GM12878 (cell line): ENCODE data around the gene FRMD3. TPM values are rescaled to one million over a fixed set of nuclear protein-coding genes. Genes with fewer than 3 reads are reported as not detected.

ENCODE experiments used
- ATAC-seq: fragments of 200-7000 bp; cut with Tn5 transposase; 3 replicates; pipeline ENCODE4 v1.9.1; 2020; ENCODE audit warnings: mild to moderate bottlenecking, moderate library complexity
- BruUV-seq: library from RNA; stranded (reverse); fragments of 400-500 nt; replicated peaks from 2 replicates; lab custom pipeline; 2021; lab: Mats Ljungman, UMichigan
- CTCF ChIA-PET: fragments of 300-600 bp; sonication (Branson Sonifier 250); formaldehyde crosslinking; extraction: SDS; loops from one replicate; lab custom pipeline; 2021; ENCODE audit warnings: inconsistent platforms; lab: Yijun Ruan, JAX
- POLR2A ChIA-PET: fragments of 350-600 bp; formaldehyde crosslinking; extraction: SDS; loops from one replicate; lab custom pipeline; 2021; ENCODE audit warnings: inconsistent platforms; lab: Charles Lee
- RAD21 ChIA-PET: fragments of 300-600 bp; sonication (Branson Sonifier 250); formaldehyde crosslinking; loops from one replicate; lab custom pipeline; 2023; ENCODE audit warnings: antibody characterized with exemption; ENCODE audit not compliant: unreplicated experiment; lab: Charles Lee
- SMC1A ChIA-PET: fragments of 300-600 bp; sonication (Branson Sonifier 250); formaldehyde crosslinking; loops from one replicate; lab custom pipeline; 2023; ENCODE audit not compliant: unreplicated experiment, uncharacterized antibody; lab: Charles Lee
- DNase-seq: peaks from one replicate; pipeline ENCODE4 v3.0.0-alpha.2; 2011; ENCODE audit warnings: low read depth, low spot score
- FAIRE-seq: peaks from 3 replicates; lab custom pipeline; 2011; peaks lifted over from hg19 to GRCh38; lab: Jason Lieb, UNC
- H2AFZ ChIP-seq: 2 replicates; pipeline ENCODE4 v1.6.0; 2011; ENCODE audit warnings: low read depth, low read length, control low read depth; ENCODE audit not compliant: control insufficient read depth
- H3K27ac ChIP-seq: 2 replicates; pipeline ENCODE4 v1.5.1; 2011; ENCODE audit warnings: control low read depth; ENCODE audit not compliant: control insufficient read depth, insufficient read depth
- H3K27me3 ChIP-seq, 2 experiments: replicated peaks in 1 of 2; 2 replicates each; pipeline versions ENCODE4 v1.6.0 to v1.6.1; 2011; ENCODE audit warnings: low read length in 1 of 2; ENCODE audit not compliant: control insufficient read depth in 2 of 2, insufficient read depth in 2 of 2
- H3K36me3 ChIP-seq, 2 experiments: 2 replicates each; pipeline ENCODE4 v1.5.1; 2011; ENCODE audit warnings: low read length in 1 of 2; ENCODE audit not compliant: control insufficient read depth in 2 of 2, insufficient read depth in 2 of 2
- H3K4me1 ChIP-seq: 2 replicates; pipeline ENCODE4 v1.6.1; 2011; ENCODE audit warnings: mild to moderate bottlenecking, low read length, moderate library complexity, mixed read lengths; ENCODE audit not compliant: control insufficient read depth, insufficient read depth
- H3K4me2 ChIP-seq: 2 replicates; pipeline ENCODE4 v1.6.0; 2011; ENCODE audit warnings: control low read depth; ENCODE audit not compliant: control insufficient read depth, insufficient read depth
- H3K4me3 ChIP-seq: fragments of 200-600 bp; sonication (generic); 2 replicates; pipeline ENCODE4 v1.5.1; 2016
- H3K79me2 ChIP-seq: 2 replicates; pipeline ENCODE4 v1.6.0; 2011; ENCODE audit warnings: low read length; ENCODE audit not compliant: control insufficient read depth, insufficient read depth
- H3K9ac ChIP-seq: 2 replicates; pipeline ENCODE4 v1.8.0; 2011; ENCODE audit warnings: low read length, control low read depth, mixed read lengths; ENCODE audit not compliant: control insufficient read depth, insufficient read depth
- H3K9me3 ChIP-seq: replicated peaks from 3 replicates; pipeline ENCODE4 v1.5.1; 2011; ENCODE audit warnings: mild to moderate bottlenecking, low read length; ENCODE audit not compliant: control insufficient read depth, insufficient read depth
- H4K20me1 ChIP-seq: 2 replicates; pipeline ENCODE4 v1.6.0; 2011; ENCODE audit not compliant: control insufficient read depth, insufficient read depth
- ASH2L ChIP-seq: fragments of 300-600, 200-600 bp; sonication (generic); IDR thresholded peaks from 2 replicates; pipeline ENCODE4 v1.6.1; 2017; ENCODE audit warnings: low read depth, mild to moderate bottlenecking, borderline replicate concordance
- CHD1 ChIP-seq: IDR thresholded peaks from 2 replicates; pipeline ENCODE4 v1.6.1; 2012; ENCODE audit warnings: low read depth, low read length, improper control_type of control experiment
- EP300 ChIP-seq, 2 experiments: fragments of 150-350 bp in 1 of 2; IDR thresholded peaks; 2 replicates each; pipeline ENCODE4 v1.6.1; 2011 to 2012; ENCODE audit warnings: low read depth in 2 of 2, low read length in 2 of 2, borderline replicate concordance in 1 of 2, improper control_type of control experiment in 1 of 2, inconsistent platforms in 1 of 2; ENCODE audit not compliant: control insufficient read depth in 1 of 2
- SMAD1 ChIP-seq: fragments of 450-650 bp; IDR thresholded peaks from 2 replicates; pipeline ENCODE4 v1.6.1; 2018; ENCODE audit warnings: mild to moderate bottlenecking, low read depth; ENCODE audit not compliant: partially characterized antibody
- SRF ChIP-seq, 2 experiments: IDR thresholded peaks; 2 replicates each; pipeline ENCODE4 v1.6.1; 2011; ENCODE audit warnings: low read depth in 2 of 2, low read length in 2 of 2, mild to moderate bottlenecking in 1 of 2, moderate library complexity in 1 of 2
- SUPT20H ChIP-seq: IDR thresholded peaks from 2 replicates; pipeline ENCODE4 v1.6.1; 2011; ENCODE audit warnings: low read depth, mild to moderate bottlenecking, low read length, moderate library complexity, borderline replicate concordance; ENCODE audit not compliant: control insufficient read depth
- YBX1 ChIP-seq: fragments of 450-650 bp; IDR thresholded peaks from 2 replicates; pipeline ENCODE4 v1.6.1; 2016; ENCODE audit warnings: antibody characterized with exemption
- ZNF384 ChIP-seq: IDR thresholded peaks from 2 replicates; pipeline ENCODE4 v1.6.1; 2012; ENCODE audit warnings: low read depth, mild to moderate bottlenecking, low read length, improper control_type of control experiment, borderline replicate concordance
- ZSCAN29 ChIP-seq: fragments of 450-650 bp; IDR thresholded peaks from 2 replicates; pipeline ENCODE4 v1.6.1; 2017; ENCODE audit warnings: mild to moderate bottlenecking, moderate library complexity
- WGBS: methylation state at CpG from one replicate; pipeline ENCODE4 v1.1.6; 2016; ENCODE audit warnings: low lambda C conversion rate; ENCODE audit not compliant: insufficient replicate concordance, insufficient coverage; ENCODE audit errors: missing lambda C conversion rate; 5-methylcytosine and 5-hydroxymethylcytosine counted together
- in situ Hi-C: fragments of 300-500 bp; cut with MboI; formaldehyde crosslinking; loops from 9 replicates; pipeline ENCODE4 v1.14.3; 2018; ENCODE audit warnings: mixed read lengths
- intact Hi-C: fragments of 100-400 bp; cut with micrococcal nuclease; formaldehyde crosslinking; loops from one replicate; pipeline ENCODE4 v1.14.2; 2022; ENCODE audit not compliant: unreplicated experiment
- polyA plus RNA-seq, 11 experiments: library from polyadenylated mRNA; depleted of rRNA in 4 of 11; unstranded in 6 of 11; stranded (reverse) in 5 of 11; fragments of >200 nt; fragmentation: Nextera tagmentation in 4 of 11; fragmentation: Illumina TruSeq in 1 of 11; extraction: Ambion mirVana in 4 of 11; extraction: Trizol in 1 of 11; gene quantifications; 1 replicate in 1 of 11; 2 replicates in 10 of 11; pipeline versions ENCODE4 v1.2.1 to v1.2.3, GENCODE V29; 2011 to 2016; ENCODE audit warnings: inconsistent platforms in 2 of 11, missing spikeins in 2 of 11, low read depth in 1 of 11
- total RNA-seq, 4 experiments: library from RNA; depleted of rRNA in 3 of 4; stranded (reverse); fragments of >200 nt in 3 of 4; fragmentation: Illumina TruSeq in 1 of 4; extraction: Trizol in 1 of 4; gene quantifications; 2 replicates each; pipeline versions ENCODE4 v1.2.1 to v1.2.3, GENCODE V29; 2013 to 2021
- TF ChIP-seq, protein P1 (sequence below): IDR thresholded peaks from 2 replicates; pipeline ENCODE4 v1.6.1; 2011; ENCODE audit warnings: low read depth, mild to moderate bottlenecking, low read length, moderate library complexity, borderline replicate concordance; ENCODE audit errors: extremely low read depth

Gene FRMD3
- total and polyA plus RNA-seq, 10 of the 15 experiments (the other 5 are each of a cell fraction or from before 2014, with no cell fraction given), result 0.04 to 0.68 (median 0.21) TPM; not detected in 1

DNA sequence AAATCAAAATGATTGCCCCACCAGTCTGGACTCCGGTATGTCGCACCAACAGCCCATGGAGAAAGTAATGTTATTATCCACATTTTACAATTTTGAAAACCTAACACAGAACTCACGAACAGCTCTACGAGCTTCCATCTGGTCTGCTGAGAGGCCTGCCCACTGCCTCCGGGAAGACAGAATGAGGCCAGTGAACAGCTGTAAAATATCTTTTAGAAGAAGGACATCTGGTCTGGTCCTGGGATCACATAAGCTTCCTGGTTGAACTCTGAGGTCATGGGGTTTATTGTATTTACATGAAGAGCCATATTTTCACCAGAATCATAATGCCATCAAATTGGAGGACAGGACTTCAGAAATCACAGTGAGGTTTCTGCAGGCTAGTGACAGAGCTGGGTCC lies 89.0 kb downstream of the FRMD3 start:
- Histone ChIP-seq H3K9me3 (no peaks in the 10 kb centered on the region), H3K9ac (no peak overlapping the region), H3K79me2 (no peaks in the 10 kb centered on the region), H3K27me3 (no peaks in the 10 kb centered on the region), H3K4me2 (no peak overlapping the region), H3K27ac (no peak overlapping the region), H3K4me3 (no peak overlapping the region), H3K36me3 (no peaks in the 10 kb centered on the region), H3K4me1 (no peaks in the 10 kb centered on the region), H4K20me1 (no peaks in the 10 kb centered on the region), H2AFZ (no peak overlapping the region)
- ChIA-PET CTCF (interaction anchor here (1.1 to 1.3 kb wide), 2 partner anchors 115 to 229 kb away, joined by 3 read pairs; no protein-coding TSS in a partner anchor), POLR2A (interaction anchor here (0.6 kb wide), 1 partner anchor 132 kb away, joined by 3 read pairs; no protein-coding TSS in a partner anchor), RAD21 (interaction anchor here (0.9 kb wide), 1 partner anchor 115 kb away, joined by 3 read pairs; no protein-coding TSS in a partner anchor), SMC1A (interaction anchor here (1.0 to 1.5 kb wide), 3 partner anchors 12 to 115 kb away, joined by 3 to 4 read pairs (median 3); no protein-coding TSS in a partner anchor)
- ATAC-seq (no peak), DNase-seq (no peak), FAIRE-seq (no peak)
- BruUV-seq, result no TSS peak
- TF ChIP-seq, protein P1, sequence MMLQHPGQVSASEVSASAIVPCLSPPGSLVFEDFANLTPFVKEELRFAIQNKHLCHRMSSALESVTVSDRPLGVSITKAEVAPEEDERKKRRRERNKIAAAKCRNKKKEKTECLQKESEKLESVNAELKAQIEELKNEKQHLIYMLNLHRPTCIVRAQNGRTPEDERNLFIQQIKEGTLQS, result no peak
- no peak for TF ChIP-seq ASH2L
- no peak for TF ChIP-seq CHD1
- TF ChIP-seq EP300 (IDR thresholded peaks at IDR 0.05; ENCODE audit: borderline replicate concordance in 1 of 2, control insufficient read depth in 1 of 2, low read depth in 2 of 2, low read length in 2 of 2), result no peak
- no peak for TF ChIP-seq SUPT20H
- no peak for TF ChIP-seq ZSCAN29
- no peak for TF ChIP-seq ZNF384
- TF ChIP-seq SRF (IDR thresholded peaks at IDR 0.05; ENCODE audit: low read depth in 2 of 2, low read length in 2 of 2), result no peak
- TF ChIP-seq YBX1, result no peak
- TF ChIP-seq SMAD1, result no peak
- intact Hi-C loops (no loop called here), in situ Hi-C loops (no loop called here)
- WGBS, result 72% methylated on average over 5 of the region's 5 CpGs
